GM12865 (cell line): ENCODE measurements around the gene TBC1D22A.

Source experiments
- DNase-seq: peaks from one replicate; pipeline ENCODE4 v3.0.0; 2010; ENCODE audit warnings: low read depth
- H3K4me3 ChIP-seq: 2 replicates; pipeline ENCODE4 v1.5.1; 2011; ENCODE audit warnings: mild to moderate bottlenecking, low read depth, low read length, control low read depth
- TF ChIP-seq, protein P1 (sequence below): IDR thresholded peaks from 2 replicates; pipeline ENCODE4 v1.5.1; 2011; ENCODE audit warnings: low read length, control low read depth, low read depth, inconsistent platforms; ENCODE audit not compliant: insufficient read depth; ENCODE audit errors: missing control alignments

Gene TBC1D22A

DNA sequence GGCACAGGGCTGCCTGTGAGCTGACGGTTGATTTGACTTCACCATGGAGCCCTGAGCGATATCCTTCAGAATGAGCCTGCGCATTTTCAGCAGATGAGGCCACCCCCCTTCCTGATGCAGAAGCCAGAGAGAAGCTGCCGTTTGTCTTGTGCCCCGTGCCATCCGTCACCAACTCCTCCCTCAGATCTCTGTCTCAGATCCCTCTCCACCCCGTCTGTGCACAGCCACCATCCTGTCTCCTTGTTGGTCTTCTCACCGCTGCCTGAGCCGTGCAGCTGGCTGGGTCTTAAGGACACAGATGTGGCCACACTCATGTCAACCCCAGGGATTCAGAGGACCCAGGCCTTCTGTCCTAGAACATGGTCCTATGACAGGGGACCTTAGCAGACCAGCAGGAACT lies 293.9 kb downstream of the TBC1D22A start:
- DNase-seq, result no peak
- TF ChIP-seq, protein P1, sequence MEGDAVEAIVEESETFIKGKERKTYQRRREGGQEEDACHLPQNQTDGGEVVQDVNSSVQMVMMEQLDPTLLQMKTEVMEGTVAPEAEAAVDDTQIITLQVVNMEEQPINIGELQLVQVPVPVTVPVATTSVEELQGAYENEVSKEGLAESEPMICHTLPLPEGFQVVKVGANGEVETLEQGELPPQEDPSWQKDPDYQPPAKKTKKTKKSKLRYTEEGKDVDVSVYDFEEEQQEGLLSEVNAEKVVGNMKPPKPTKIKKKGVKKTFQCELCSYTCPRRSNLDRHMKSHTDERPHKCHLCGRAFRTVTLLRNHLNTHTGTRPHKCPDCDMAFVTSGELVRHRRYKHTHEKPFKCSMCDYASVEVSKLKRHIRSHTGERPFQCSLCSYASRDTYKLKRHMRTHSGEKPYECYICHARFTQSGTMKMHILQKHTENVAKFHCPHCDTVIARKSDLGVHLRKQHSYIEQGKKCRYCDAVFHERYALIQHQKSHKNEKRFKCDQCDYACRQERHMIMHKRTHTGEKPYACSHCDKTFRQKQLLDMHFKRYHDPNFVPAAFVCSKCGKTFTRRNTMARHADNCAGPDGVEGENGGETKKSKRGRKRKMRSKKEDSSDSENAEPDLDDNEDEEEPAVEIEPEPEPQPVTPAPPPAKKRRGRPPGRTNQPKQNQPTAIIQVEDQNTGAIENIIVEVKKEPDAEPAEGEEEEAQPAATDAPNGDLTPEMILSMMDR, result no peak
- no peak overlapping the region for H3K4me3 ChIP-seq

DNA sequence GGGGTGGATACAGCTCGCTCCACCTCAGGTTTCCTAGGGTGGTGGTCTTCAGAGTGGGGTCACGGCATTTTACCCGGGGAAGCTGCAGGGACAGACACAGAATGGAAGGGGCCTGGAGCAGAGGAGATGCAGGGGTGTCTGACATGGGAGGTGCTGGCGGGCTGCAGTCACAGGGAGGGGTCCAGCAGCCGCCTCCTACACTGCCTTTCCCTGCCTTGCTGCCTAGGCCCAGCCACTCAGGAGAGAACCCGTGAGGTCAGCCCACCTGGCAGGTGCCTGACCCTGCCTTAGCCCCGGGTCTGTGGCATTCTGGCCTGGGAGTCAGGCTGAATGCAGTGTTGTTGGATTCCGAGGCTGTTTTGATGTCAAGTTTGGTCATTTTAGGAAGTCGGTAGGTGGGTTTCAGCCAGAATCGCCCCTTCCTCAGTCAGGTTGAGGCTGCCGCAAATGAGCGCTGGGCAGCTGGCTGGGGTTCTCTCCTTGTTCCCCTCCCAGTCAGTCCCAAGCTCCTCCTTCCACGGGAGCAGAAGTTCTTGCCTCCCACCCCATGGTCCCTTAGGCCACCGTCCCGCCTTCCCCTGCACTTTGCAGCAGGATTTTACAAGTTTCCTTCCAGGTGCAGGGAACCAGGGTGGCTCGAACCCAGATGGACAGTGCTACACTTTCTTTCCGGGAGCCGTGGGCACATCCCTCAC lies 294.5 kb downstream of the TBC1D22A start:
- no peak for DNase-seq
- H3K4me3 ChIP-seq, result no peak overlapping the region
- TF ChIP-seq, protein P1, result no peak

DNA sequence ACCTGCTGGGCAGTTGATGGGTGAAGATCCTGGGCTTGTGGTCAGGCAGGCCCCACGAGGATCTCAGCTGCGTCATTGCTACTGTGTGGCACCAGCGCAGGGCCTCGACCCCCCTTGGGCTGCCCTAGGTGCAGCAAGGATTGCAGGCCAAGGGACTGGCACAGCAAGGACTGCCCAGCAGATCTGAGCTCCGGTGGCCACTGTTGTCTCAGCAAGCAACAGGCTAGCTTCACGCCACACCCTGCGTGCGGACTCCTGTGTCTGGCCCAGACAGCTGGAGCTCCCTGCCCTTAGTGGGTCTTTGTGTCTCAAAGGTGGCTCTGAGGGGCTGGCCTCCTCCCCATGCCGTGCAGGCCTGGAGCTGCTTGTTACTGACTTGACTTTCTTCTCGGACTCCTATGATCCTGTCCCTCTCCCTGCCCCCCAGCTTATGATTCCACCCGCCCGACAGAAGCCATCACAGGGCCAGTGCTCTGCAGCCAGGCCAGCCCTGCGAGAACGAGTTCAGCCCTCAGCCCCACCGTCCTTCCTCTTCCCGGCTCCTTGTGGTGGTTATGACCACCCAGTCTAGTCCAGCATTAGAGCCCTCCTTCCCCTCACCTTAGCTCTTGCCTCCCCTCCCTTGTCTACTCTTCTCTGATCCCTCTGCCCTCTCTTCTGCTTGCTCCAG lies 295.6 kb downstream of the TBC1D22A start:
- H3K4me3 ChIP-seq, result no peak overlapping the region
- TF ChIP-seq, protein P1, result no peak
- DNase-seq, result no peak

DNA sequence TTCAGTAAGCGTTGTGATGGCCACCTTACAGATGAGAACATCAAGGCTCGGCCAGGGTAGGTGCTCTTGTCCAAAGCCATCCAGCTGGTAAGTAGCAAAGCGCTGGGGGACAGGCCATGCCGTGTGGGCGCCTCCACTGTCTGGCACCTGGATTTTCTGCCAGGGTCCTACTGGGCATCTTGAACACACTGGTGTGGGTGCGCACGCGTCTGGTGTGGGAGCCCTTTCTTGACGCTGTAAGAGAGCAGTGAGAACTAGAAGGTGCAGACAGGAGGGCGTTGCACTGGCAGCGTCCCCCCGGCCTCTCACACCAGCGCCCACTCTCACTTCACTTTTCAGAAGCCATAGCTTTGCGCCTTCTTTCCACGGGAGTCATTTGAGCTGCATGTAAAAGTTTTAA lies 296.6 kb downstream of the TBC1D22A start:
- TF ChIP-seq, protein P1, result no peak
- peak; percentile 39 for DNase-seq
- H3K4me3 ChIP-seq, result no peak overlapping the region

DNA sequence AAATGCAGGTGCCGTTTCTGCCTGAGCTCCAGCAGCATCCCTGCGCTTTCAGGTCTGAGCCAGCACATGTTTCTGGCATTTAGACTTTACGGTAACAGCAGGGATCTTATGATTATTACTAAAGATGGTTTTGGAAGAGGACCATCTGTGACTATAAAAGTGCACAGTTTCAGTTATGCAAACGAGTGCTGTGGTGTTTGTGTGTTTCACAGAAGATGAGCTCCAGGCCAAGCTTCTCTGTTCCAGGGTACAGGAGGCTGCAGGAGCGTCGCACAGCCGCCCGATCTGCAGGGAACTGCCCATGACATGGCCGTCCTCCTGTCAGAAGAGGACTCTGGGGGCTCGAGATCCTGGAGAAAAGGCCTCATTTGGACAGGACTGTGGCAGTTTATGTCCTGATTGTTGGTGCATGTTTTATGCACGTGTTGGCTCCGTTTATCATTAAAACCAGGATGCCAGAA lies 297.3 kb downstream of the TBC1D22A start:
- H3K4me3 ChIP-seq, result no peak overlapping the region
- TF ChIP-seq, protein P1, result no peak
- DNase-seq, result peak; percentile 71

DNA sequence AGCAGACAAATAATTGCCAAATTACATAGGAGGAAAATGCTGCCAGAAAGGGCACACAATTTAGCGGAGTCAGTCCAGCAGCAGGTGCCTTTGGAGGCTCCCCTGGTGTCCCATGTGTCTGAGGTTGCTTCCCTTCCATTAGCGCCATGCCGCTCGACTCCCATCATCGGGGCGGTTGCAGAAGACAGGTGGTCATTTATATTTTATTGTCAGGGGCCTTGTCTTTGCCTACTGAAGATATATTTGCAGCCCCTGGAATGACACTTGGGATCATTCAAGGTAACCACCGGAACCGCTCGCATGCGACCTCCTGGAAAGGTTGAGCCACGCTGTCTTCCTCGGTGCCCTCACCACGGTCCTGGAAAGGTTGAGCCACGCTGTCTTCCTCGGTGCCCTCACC lies 298.3 kb downstream of the TBC1D22A start:
- TF ChIP-seq, protein P1, result no peak
- no peak for DNase-seq
- H3K4me3 ChIP-seq, result no peak overlapping the region
